Ecto neural progenitor cell (in vitro differentiated cells): Measurements from ENCODE around the gene KLRF1.
A peak's percentile ranks its signal among the peaks of the same experiment; 100 is the strongest.
"Not testable (repeated sequence)": the region's sequence is repeated elsewhere in the genome, so short reads cannot be mapped to it uniquely, and the experiment has no call there.

Experiments used
- DNase-seq: peaks from one replicate; pipeline ENCODE4 v3.0.0-alpha.2; 2018; ENCODE audit warnings: low spot score

KLRF1 gene

GRCh38 chr12:9870286-9870866, 43.1 kb downstream of the KLRF1 start:
- no peak for DNase-seq

- no peak for DNase-seq
Measured at GRCh38 chr12:9872162-9872561, 44.9 kb downstream of the KLRF1 start.

GRCh38 chr12:9872742-9873141, 45.5 kb downstream of the KLRF1 start:
- DNase-seq = peak; percentile 79

- DNase-seq = not testable (repeated sequence)
Measured at GRCh38 chr12:9876120-9876519, 48.8 kb downstream of the KLRF1 start.

- DNase-seq = no peak
Measured at GRCh38 chr12:9880532-9881078, 53.3 kb downstream of the KLRF1 start.

- no peak for DNase-seq
Measured at GRCh38 chr12:9881246-9881645, 54.0 kb downstream of the KLRF1 start, which contains the start of gene KLRF2. Gene KLRF2, plus strand, starts transcription at chr12:9881489. Its CDS starts 107 bp downstream, at chr12:9881596.

GRCh38 chr12:9881988-9882387, 54.7 kb downstream of the KLRF1 start:
- no peak for DNase-seq

- DNase-seq = no peak
Measured at GRCh38 chr12:9883175-9883574, 55.9 kb downstream of the KLRF1 start.

GRCh38 chr12:9888665-9889273, 61.5 kb downstream of the KLRF1 start:
- DNase-seq = no peak
